GM04503 (cell line): ENCODE data around the gene RABL2A.
"Not testable (repeated sequence)": the region's sequence is repeated elsewhere in the genome, so short reads cannot be mapped to it uniquely, and the experiment has no call there.

Experiments
- DNase-seq: peaks from one replicate; pipeline ENCODE4 v3.0.0-alpha.2; 2012; ENCODE audit warnings: low read depth

RABL2A gene

GRCh38 chr2:113626616-113627330 is at the start of gene RABL2A:
Gene RABL2A, plus strand, starts transcription at chr2:113627266. Its CDS starts 1,341 bp downstream, at chr2:113628607.
- DNase-seq: not testable (repeated sequence)

- DNase-seq: not testable (repeated sequence)
Observed at GRCh38 chr2:113578508-113578907, 48.6 kb upstream of the RABL2A start.

- DNase-seq: not testable (repeated sequence)
Observed at GRCh38 chr2:113582473-113582872, 44.6 kb upstream of the RABL2A start.

GRCh38 chr2:113583521-113584225 is 43.4 kb upstream of the RABL2A start:
- not testable (repeated sequence) for DNase-seq

DNA sequence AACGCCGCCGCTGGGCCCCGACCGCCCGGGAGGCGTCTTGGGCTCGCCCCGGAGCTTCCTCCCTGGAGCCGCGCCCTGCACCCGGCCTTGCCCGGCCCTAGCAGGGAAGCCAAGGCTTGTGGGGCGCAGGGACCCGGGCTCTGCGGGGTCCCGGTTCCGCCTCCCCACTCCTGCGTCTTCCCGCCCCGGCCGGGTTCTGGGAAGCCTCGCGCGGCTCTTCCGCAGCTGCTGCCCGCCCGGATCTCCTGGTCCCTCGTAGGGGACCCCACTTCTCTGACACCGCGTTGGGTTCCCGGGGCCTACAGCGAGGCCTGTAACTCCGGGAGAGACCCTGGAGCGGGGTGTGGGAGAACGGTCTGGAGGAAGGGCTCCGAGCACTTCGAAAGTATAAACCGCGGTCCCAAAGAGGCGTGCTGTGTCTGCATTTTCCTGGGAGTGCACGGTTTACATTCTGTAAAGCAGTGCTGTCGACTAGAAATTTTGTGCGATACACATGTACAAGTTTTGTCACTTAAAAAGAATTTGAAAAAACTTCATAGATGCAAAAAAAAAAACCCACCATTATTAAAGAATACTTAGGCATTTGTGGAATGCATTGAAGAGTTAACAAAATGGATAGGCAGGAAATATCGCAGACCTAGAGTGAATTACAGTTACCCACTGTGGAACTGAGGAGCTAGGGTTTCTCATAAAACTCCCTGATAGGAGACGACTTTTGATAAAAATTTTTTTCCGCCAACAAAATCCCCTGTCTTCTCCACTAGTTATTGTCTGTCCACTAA is 42.6 kb upstream of the RABL2A start:
- not testable (repeated sequence) for DNase-seq

DNA sequence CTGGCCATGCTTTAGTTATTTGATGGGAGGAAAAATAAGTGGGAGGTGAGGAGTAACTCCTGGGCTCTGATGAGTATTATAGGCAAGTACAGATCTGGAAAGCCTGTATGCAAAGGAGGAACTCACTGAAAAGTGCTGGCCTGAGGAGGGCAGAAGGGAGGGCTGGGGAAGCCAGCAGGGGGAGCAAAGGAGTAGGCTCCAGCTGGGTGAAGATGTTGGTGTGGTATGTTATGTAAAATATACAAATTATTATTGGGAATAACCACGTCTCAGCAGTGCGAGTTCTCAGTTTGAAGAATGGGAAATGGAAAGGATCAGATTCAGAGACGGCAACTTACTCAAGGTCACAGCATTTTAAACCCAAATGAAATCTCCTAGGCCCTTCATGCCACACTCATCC is 39.9 kb upstream of the RABL2A start:
- not testable (repeated sequence) for DNase-seq

GRCh38 chr2:113589591-113589990 is 37.5 kb upstream of the RABL2A start:
- DNase-seq: not testable (repeated sequence)

- not testable (repeated sequence) for DNase-seq
Observed at GRCh38 chr2:113591926-113592325, 35.1 kb upstream of the RABL2A start.

DNA sequence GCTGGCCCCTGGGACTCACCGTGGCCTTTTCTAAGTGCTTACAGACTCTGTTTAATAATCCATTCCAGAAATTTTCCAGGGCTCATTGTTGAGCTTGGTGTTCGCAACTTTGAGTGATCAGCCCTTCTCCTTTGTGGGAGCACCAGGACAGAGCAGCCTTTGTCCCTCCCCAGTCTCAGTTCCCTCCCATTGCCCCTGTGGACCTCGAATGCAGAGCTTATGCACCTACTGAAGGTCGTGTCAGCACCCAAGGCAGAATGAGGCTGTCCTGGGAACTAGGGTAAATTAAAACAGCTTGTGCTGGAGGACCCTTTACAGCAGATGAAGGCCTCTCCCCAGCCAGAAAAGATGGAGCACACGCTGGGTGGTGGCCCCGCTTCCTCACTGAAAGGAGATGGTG is 33.8 kb upstream of the RABL2A start:
- not testable (repeated sequence) for DNase-seq

GRCh38 chr2:113595725-113596124 is 31.3 kb upstream of the RABL2A start:
- DNase-seq: not testable (repeated sequence)

DNA sequence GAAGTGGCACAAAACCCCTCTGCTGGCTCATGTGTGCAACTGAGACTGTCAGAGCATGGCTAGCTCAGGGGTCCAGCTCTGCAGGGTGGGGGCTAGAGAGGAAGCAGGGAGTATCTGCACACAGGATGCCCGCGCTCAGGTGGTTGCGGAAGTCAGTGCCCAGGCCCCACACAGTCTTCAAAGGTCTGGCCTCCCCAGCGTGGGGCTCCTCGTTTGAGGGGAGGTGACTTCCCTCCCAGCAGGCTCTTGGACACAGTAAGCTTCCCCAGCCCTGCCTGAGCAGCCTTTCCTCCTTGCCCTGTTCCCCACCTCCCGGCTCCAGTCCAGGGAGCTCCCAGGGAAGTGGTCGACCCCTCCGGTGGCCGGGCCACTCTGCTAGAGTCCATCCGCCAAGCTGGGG is 29.9 kb upstream of the RABL2A start:
- not testable (repeated sequence) for DNase-seq

DNA sequence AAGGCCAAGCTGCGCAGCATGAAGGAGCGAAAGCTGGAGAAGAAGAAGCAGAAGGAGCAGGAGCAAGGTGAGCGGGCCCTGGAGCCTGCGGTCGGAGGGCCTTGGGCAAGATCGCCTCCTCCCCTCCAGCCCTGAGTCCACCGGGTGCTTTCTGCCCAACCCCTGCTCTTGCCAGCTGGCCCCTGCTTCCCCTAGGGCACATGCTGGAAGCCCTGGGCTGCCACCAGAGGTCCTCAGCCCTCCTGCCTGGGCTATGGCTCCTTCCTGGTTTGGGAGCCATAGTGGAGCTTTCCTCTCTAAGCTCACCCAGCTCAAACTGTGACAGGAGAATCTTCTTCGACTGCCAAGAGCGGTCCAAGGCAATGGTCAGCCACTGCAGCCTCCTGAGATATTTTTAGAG is 29.5 kb upstream of the RABL2A start:
- not testable (repeated sequence) for DNase-seq

DNA sequence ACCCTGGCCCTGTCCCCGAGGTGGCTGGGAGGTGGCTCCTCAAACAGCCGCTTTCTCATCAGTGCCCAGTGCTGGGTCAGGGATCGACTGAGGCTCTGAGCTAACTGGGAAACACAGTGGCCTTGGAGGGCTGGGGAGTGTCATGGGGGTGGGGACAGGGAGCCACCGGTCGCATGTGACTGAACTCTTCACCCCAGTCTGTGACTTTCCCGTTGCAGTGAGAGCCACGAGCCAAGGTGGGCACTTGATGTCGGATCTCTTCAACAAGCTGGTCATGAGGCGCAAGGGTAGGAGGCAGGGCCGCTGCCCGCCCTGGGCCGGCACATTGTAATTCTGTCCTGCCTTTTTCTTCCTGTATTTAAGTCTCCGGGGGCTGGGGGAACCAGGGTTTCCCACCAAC is 28.9 kb upstream of the RABL2A start:
- not testable (repeated sequence) for DNase-seq

GRCh38 chr2:113598738-113599137 is 28.3 kb upstream of the RABL2A start:
- not testable (repeated sequence) for DNase-seq

GRCh38 chr2:113599208-113599607 is 27.9 kb upstream of the RABL2A start:
- not testable (repeated sequence) for DNase-seq

GRCh38 chr2:113602040-113602769 is 24.9 kb upstream of the RABL2A start:
- DNase-seq: not testable (repeated sequence)

- no peak for DNase-seq
Observed at GRCh38 chr2:113602869-113603466, 24.1 kb upstream of the RABL2A start.

- DNase-seq: peak; percentile 30
Observed at GRCh38 chr2:113603467-113604084, 23.5 kb upstream of the RABL2A start.

GRCh38 chr2:113604085-113604477 is 23.0 kb upstream of the RABL2A start:
- not testable (repeated sequence) for DNase-seq

- not testable (repeated sequence) for DNase-seq
Observed at GRCh38 chr2:113604661-113605060, 22.4 kb upstream of the RABL2A start.

DNA sequence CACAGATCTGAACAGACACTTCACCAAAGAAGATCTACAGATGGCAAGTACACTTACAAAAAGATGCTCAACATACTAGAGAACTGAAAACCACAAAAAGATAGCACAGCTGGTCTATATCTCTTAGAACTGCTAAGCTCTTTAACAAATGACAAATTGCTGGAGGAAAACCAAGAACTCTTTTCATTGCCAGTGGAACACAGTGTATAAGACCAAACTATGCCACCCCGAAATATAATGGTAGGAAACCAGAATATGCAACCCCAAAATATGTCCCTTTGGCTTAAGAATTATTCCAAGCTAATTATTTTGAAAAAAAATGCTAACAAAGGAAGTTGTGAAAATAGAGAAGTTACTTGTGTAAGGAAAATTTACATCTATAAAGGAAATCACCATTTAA is 21.0 kb upstream of the RABL2A start:
- not testable (repeated sequence) for DNase-seq
